HepG2 (cell line): ENCODE data around the gene FXYD4. TPM values are rescaled to one million over a fixed set of nuclear protein-coding genes. Genes with fewer than 3 reads are reported as not detected.

Experiments used
- AGO1 ChIP-seq: fragments of 200-400 bp; formaldehyde crosslinking; IDR thresholded peaks from 2 replicates; pipeline ENCODE4 v1.6.1; 2017; ENCODE audit warnings: mild to moderate bottlenecking, low read depth, low read length, moderate library complexity; ENCODE audit not compliant: poor library complexity, severe bottlenecking
- BHLHE40 ChIP-seq: IDR thresholded peaks from 2 replicates; pipeline ENCODE4 v1.6.1; 2011; ENCODE audit warnings: low read length, improper control_type of control experiment
- CC2D1A ChIP-seq: sonication (generic); formaldehyde crosslinking; IDR thresholded peaks from 2 replicates; pipeline ENCODE4 v1.8.1; 2023; ENCODE audit warnings: mild to moderate bottlenecking, missing genetic modification reagents
- FOXA3 ChIP-seq: IDR thresholded peaks from 2 replicates; pipeline ENCODE4 v1.6.1; 2016; ENCODE audit warnings: missing genetic modification reagents, missing compliant biosample characterization
- GATAD2A ChIP-seq: IDR thresholded peaks from 2 replicates; pipeline ENCODE4 v1.6.1; 2016
- HMG20A ChIP-seq: IDR thresholded peaks from 2 replicates; pipeline ENCODE4 v1.6.1; 2016; ENCODE audit warnings: borderline replicate concordance
- PCBP1 ChIP-seq: fragments of 200-400 bp; formaldehyde crosslinking; IDR thresholded peaks from 2 replicates; pipeline ENCODE4 v1.6.1; 2017; ENCODE audit warnings: mild to moderate bottlenecking, low read depth, low read length, borderline replicate concordance
- POLR2A ChIP-seq, 2 experiments: IDR thresholded peaks; 2 replicates each; pipeline ENCODE4 v1.6.1; 2011; ENCODE audit warnings: low read depth in 2 of 2, low read length in 2 of 2, mild to moderate bottlenecking in 1 of 2, moderate library complexity in 1 of 2; ENCODE audit not compliant: insufficient read depth in 1 of 2
- SMAD1 ChIP-seq: sonication (generic); formaldehyde crosslinking; IDR thresholded peaks from 2 replicates; pipeline ENCODE4 v1.4.0; 2020; ENCODE audit warnings: missing genetic modification reagents, low read depth, mild to moderate bottlenecking, borderline replicate concordance
- SYNCRIP ChIP-seq: fragments of 200-400 bp; formaldehyde crosslinking; IDR thresholded peaks from 2 replicates; pipeline ENCODE4 v1.6.1; 2018; ENCODE audit warnings: mild to moderate bottlenecking, low read depth, low read length; ENCODE audit not compliant: insufficient read depth
- YY1 ChIP-seq: IDR thresholded peaks from 2 replicates; pipeline ENCODE4 v1.6.1; 2011; ENCODE audit warnings: low read length, low read depth, moderate library complexity, mild to moderate bottlenecking; ENCODE audit not compliant: insufficient read depth, insufficient replicate concordance
- ZFP36L1 ChIP-seq: sonication (generic); formaldehyde crosslinking; IDR thresholded peaks from 2 replicates; pipeline ENCODE4 v1.8.0; 2022; ENCODE audit warnings: mild to moderate bottlenecking, missing genetic modification reagents, moderate library complexity
- ZNF446 ChIP-seq: sonication (generic); formaldehyde crosslinking; IDR thresholded peaks from 2 replicates; pipeline ENCODE4 v1.5.0; 2020; ENCODE audit warnings: mild to moderate bottlenecking, missing genetic modification reagents
- ZNF816 ChIP-seq: sonication (generic); formaldehyde crosslinking; IDR thresholded peaks from 2 replicates; pipeline ENCODE4 v1.8.0; 2022; ENCODE audit warnings: missing genetic modification reagents, mild to moderate bottlenecking, borderline replicate concordance
- ZSCAN29 ChIP-seq: sonication (generic); formaldehyde crosslinking; conservative IDR thresholded peaks from 2 replicates; pipeline ENCODE4 v1.4.0; 2020; ENCODE audit warnings: mild to moderate bottlenecking, missing genetic modification reagents
- polyA plus RNA-seq, 8 experiments: library from polyadenylated mRNA; depleted of rRNA in 3 of 8; stranded (reverse) in 7 of 8; unstranded in 1 of 8; fragments of >200 nt; fragmentation: Illumina TruSeq in 4 of 8; extraction: Trizol in 4 of 8; gene quantifications; 2 replicates each; pipeline versions ENCODE4 v1.2.1 to v1.2.3, GENCODE V29; 2011 to 2016; ENCODE audit warnings: low read depth in 4 of 8, missing spikeins in 1 of 8, mixed read lengths in 1 of 8; ENCODE audit not compliant: insufficient read depth in 1 of 8
- total RNA-seq, 5 experiments: library from RNA; depleted of rRNA; stranded (reverse); fragments of >200 nt; fragmentation: Illumina TruSeq; extraction: Trizol; gene quantifications; 2 replicates each; pipeline ENCODE4 v1.2.3, GENCODE V29; 2016; ENCODE audit warnings: low read depth in 1 of 5
- TF ChIP-seq, protein P1 (sequence below): sonication (generic); formaldehyde crosslinking; IDR thresholded peaks from 2 replicates; pipeline ENCODE4 v1.5.0; 2020; ENCODE audit warnings: missing genetic modification reagents
- TF ChIP-seq, protein P2 (sequence below): sonication (generic); formaldehyde crosslinking; IDR thresholded peaks from 2 replicates; pipeline ENCODE4 v1.4.0; 2020; ENCODE audit warnings: missing genetic modification reagents; ENCODE audit errors: not compliant biosample characterization
- TF ChIP-seq, protein P3 (sequence below): sonication (generic); formaldehyde crosslinking; IDR thresholded peaks from 2 replicates; pipeline ENCODE4 v1.5.1; 2020; ENCODE audit warnings: missing genetic modification reagents, mild to moderate bottlenecking, borderline replicate concordance
- TF ChIP-seq, protein P4 (sequence below): sonication (generic); formaldehyde crosslinking; IDR thresholded peaks from 2 replicates; pipeline ENCODE4 v1.4.0; 2020; ENCODE audit warnings: missing genetic modification reagents
- TF ChIP-seq, protein P5 (sequence below): sonication (generic); IDR thresholded peaks from 2 replicates; pipeline ENCODE4 v1.6.1; 2016; ENCODE audit warnings: low read depth, borderline replicate concordance
- TF ChIP-seq, protein P6 (sequence below): sonication (generic); formaldehyde crosslinking; IDR thresholded peaks from 2 replicates; pipeline ENCODE4 v1.4.0; 2020; ENCODE audit warnings: missing genetic modification reagents

Gene FXYD4
- total and polyA plus RNA-seq, 2 of the 13 experiments (the other 11 are each of a cell fraction or from before 2014, with no cell fraction given), result not detected

DNA sequence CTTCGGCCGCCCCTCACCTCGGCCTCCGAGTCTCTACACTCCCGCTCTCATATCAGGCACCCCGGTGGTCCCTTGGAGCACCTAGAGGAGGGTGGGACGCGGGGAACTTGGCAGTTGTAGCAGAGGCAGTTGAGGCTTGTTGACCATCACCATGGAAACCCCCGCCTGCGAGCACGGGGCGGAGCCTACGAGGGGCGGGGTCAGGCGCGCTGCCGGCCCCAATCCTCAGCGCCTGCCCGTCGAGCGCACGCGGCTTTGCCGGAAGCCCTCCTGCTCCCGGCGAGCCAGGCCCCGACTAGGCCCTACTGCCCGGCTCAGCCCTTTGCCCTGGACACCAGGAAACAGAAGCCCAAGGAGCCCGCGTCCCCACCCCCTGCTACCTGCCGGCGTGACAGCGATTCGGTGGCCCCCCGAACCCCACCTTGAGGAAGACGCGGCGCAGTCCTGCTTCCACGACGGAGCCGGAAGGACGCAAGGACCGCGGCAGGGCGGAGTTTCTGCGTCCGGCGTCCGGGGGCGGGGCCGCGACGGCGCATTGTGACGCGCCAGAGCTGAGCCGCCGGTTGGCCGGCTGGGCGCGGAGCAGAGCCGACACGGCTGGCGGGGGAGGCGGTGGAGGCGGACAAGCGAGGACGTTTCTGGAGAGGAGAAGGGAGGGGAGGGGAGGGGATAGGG, 37.4 kb downstream of the FXYD4 start, which contains the start of gene HNRNPF (continued):
- no peak for TF ChIP-seq AGO1
- TF ChIP-seq, protein P1, sequence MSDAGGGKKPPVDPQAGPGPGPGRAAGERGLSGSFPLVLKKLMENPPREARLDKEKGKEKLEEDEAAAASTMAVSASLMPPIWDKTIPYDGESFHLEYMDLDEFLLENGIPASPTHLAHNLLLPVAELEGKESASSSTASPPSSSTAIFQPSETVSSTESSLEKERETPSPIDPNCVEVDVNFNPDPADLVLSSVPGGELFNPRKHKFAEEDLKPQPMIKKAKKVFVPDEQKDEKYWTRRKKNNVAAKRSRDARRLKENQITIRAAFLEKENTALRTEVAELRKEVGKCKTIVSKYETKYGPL (CRISPR knock-in tag), result peak; percentile 59; the same call in 1 of the 2 replicates
- TF ChIP-seq, protein P2, sequence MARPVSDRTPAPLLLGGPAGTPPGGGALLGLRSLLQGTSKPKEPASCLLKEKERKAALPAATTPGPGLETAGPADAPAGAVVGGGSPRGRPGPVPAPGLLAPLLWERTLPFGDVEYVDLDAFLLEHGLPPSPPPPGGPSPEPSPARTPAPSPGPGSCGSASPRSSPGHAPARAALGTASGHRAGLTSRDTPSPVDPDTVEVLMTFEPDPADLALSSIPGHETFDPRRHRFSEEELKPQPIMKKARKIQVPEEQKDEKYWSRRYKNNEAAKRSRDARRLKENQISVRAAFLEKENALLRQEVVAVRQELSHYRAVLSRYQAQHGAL (CRISPR knock-in tag), result no peak
- peak in 1 of 2 experiments; percentile 82; a peak in 3 of 4 replicates for TF ChIP-seq POLR2A (IDR thresholded peaks at IDR 0.05; ENCODE audit: insufficient read depth in 1 of 2, low read depth in 2 of 2, low read length in 2 of 2)
- TF ChIP-seq, protein P3, sequence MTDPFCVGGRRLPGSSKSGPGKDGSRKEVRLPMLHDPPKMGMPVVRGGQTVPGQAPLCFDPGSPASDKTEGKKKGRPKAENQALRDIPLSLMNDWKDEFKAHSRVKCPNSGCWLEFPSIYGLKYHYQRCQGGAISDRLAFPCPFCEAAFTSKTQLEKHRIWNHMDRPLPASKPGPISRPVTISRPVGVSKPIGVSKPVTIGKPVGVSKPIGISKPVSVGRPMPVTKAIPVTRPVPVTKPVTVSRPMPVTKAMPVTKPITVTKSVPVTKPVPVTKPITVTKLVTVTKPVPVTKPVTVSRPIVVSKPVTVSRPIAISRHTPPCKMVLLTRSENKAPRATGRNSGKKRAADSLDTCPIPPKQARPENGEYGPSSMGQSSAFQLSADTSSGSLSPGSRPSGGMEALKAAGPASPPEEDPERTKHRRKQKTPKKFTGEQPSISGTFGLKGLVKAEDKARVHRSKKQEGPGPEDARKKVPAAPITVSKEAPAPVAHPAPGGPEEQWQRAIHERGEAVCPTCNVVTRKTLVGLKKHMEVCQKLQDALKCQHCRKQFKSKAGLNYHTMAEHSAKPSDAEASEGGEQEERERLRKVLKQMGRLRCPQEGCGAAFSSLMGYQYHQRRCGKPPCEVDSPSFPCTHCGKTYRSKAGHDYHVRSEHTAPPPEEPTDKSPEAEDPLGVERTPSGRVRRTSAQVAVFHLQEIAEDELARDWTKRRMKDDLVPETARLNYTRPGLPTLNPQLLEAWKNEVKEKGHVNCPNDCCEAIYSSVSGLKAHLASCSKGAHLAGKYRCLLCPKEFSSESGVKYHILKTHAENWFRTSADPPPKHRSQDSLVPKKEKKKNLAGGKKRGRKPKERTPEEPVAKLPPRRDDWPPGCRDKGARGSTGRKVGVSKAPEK (CRISPR knock-in tag), result 0 out of 2 replicates have a peak, but pooled peaks have one; percentile 41
- TF ChIP-seq PCBP1, result no peak
- TF ChIP-seq GATAD2A (CRISPR knock-in tag), result no peak
- TF ChIP-seq SYNCRIP, result no peak
- no peak for TF ChIP-seq BHLHE40
- no peak for TF ChIP-seq HMG20A
- peak; percentile 80; the same call in 1 of the 2 replicates for TF ChIP-seq ZFP36L1 (CRISPR knock-in tag)
- TF ChIP-seq ZNF446, result no peak
- 0 out of 2 replicates have a peak, but pooled peaks have one; percentile 39 for TF ChIP-seq CC2D1A
- TF ChIP-seq, protein P4, sequence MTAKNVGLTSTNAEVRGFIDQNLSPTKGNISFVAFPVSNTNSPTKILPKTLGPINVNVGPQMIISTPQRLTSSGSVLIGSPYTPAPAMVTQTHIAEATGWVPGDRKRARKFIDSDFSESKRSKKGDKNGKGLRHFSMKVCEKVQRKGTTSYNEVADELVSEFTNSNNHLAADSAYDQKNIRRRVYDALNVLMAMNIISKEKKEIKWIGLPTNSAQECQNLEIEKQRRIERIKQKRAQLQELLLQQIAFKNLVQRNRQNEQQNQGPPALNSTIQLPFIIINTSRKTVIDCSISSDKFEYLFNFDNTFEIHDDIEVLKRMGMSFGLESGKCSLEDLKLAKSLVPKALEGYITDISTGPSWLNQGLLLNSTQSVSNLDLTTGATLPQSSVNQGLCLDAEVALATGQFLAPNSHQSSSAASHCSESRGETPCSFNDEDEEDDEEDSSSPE, result peak; percentile 75
- TF ChIP-seq SMAD1 (CRISPR knock-in tag), result no peak
- TF ChIP-seq ZSCAN29 (CRISPR knock-in tag), result no peak; the same call in 1 of the 2 replicates
- TF ChIP-seq, protein P5, sequence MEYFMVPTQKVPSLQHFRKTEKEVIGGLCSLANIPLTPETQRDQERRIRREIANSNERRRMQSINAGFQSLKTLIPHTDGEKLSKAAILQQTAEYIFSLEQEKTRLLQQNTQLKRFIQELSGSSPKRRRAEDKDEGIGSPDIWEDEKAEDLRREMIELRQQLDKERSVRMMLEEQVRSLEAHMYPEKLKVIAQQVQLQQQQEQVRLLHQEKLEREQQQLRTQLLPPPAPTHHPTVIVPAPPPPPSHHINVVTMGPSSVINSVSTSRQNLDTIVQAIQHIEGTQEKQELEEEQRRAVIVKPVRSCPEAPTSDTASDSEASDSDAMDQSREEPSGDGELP, result no peak; the same call in 1 of the 2 replicates
- peak; percentile 45; the same call in 1 of the 2 replicates for TF ChIP-seq ZNF816 (CRISPR knock-in tag)
- peak; percentile 50 for TF ChIP-seq YY1
- no peak for TF ChIP-seq FOXA3 (CRISPR knock-in tag)
- TF ChIP-seq, protein P6, sequence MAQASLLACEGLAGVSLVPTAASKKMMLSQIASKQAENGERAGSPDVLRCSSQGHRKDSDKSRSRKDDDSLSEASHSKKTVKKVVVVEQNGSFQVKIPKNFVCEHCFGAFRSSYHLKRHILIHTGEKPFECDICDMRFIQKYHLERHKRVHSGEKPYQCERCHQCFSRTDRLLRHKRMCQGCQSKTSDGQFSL (CRISPR knock-in tag), result no peak
